Skeletal muscle tissue (tissue), 4 donors: ENCODE measurements around the gene SNRNP25. TPM values are rescaled to one million over a fixed set of nuclear protein-coding genes. Genes with fewer than 3 reads are reported as not detected.
A peak's percentile ranks its signal among the peaks of the same experiment; 100 is the strongest.

Source experiments
- H3K27ac ChIP-seq: one replicate; pipeline ENCODE4 v1.7.0; 2013; ENCODE audit warnings: mild to moderate bottlenecking, low read depth, low read length, inconsistent platforms
- H3K27me3 ChIP-seq, 3 donors: one replicate each; pipeline ENCODE4 v1.7.0; 2013; ENCODE audit warnings: low read length in 3 of 3; ENCODE audit not compliant: control insufficient read depth in 3 of 3, insufficient read depth in 3 of 3
- H3K36me3 ChIP-seq, 3 donors: one replicate each; pipeline ENCODE4 v1.7.0; 2013; ENCODE audit warnings: low read length in 3 of 3; ENCODE audit not compliant: control insufficient read depth in 3 of 3, insufficient read depth in 3 of 3
- H3K4me1 ChIP-seq, 3 donors: one replicate each; pipeline ENCODE4 v1.7.0; 2013; ENCODE audit warnings: low read length in 3 of 3, mild to moderate bottlenecking in 3 of 3; ENCODE audit not compliant: control insufficient read depth in 3 of 3, insufficient read depth in 3 of 3
- H3K4me3 ChIP-seq, 3 donors: one replicate each; pipeline ENCODE4 v1.7.0; 2013; ENCODE audit warnings: low read length in 3 of 3
- H3K9ac ChIP-seq, 3 donors: one replicate each; pipeline ENCODE4 v1.7.0; 2013; ENCODE audit warnings: low read length in 3 of 3, mild to moderate bottlenecking in 3 of 3, moderate library complexity in 2 of 3, low read depth in 1 of 3
- H3K9me3 ChIP-seq, 3 donors: one replicate each; pipeline ENCODE4 v1.7.0; 2013; ENCODE audit warnings: low read length in 3 of 3; ENCODE audit not compliant: control insufficient read depth in 3 of 3
- total RNA-seq: library from RNA; depleted of rRNA; stranded (reverse); fragments of >200 nt; gene quantifications from one replicate; pipeline ENCODE4 v1.2.3, GENCODE V29; 2014
- donor health status: Osteomylitis.

SNRNP25 gene
- total RNA-seq, 1 donor from 2014 or later: 16.2 TPM

GRCh38 chr16:69181-69580 lies 15.6 kb downstream of the SNRNP25 start:
- H3K9me3 ChIP-seq: no peaks in the 10 kb centered on the region
- peaks cover 77 to 94% (median 92%) of the 10 kb centered on the region in 3 donors for H3K4me1 ChIP-seq
- H3K27ac ChIP-seq: no peak overlapping the region
- no peaks in the 10 kb centered on the region for H3K27me3 ChIP-seq
- peak overlapping the region in 2 of 3 donors; percentile 16 to 27 for H3K9ac ChIP-seq
- H3K36me3 ChIP-seq: peaks cover 6 to 8% (median 8%) of the 10 kb centered on the region in 3 donors
- H3K4me3 ChIP-seq: no peak overlapping the region

DNA sequence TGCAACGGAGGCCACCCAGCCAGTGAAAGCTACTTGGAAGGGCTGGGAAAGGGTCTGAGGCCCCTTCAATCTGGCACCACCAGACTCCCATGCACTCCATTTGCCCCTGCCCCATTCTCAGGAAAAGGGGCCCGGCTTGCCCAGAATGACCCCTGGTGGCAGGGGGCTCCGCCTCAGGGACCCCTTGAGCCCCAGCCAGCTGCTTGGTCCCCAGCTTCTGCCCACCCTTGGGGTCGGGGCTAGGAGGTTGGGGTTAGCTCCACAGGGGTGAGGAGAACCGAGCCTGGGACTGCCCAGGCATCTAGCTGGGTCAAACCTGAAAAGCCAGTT lies 17.5 kb downstream of the SNRNP25 start:
- peak overlapping the region; percentile 84 for H3K27ac ChIP-seq
- H3K9ac ChIP-seq: peak overlapping the region; percentile 81 to 87 (median 85)
- H3K27me3 ChIP-seq: no peaks in the 10 kb centered on the region
- H3K36me3 ChIP-seq: no peaks in the 10 kb centered on the region
- peaks cover 84 to 91% (median 88%) of the 10 kb centered on the region in 3 donors for H3K4me1 ChIP-seq
- no peaks in the 10 kb centered on the region for H3K9me3 ChIP-seq
- H3K4me3 ChIP-seq: peak overlapping the region; percentile 71 to 81 (median 78)

GRCh38 chr16:71540-72401 lies 18.1 kb downstream of the SNRNP25 start:
- Histone ChIP-seq H3K4me3 (peak overlapping the region; percentile 71 to 81 (median 78)), H3K4me1 (peaks cover 84 to 91% (median 88%) of the 10 kb centered on the region in 3 donors), H3K9ac (peak overlapping the region; percentile 81 to 87 (median 85)), H3K9me3 (no peaks in the 10 kb centered on the region), H3K27me3 (no peaks in the 10 kb centered on the region), H3K27ac (peak overlapping the region; percentile 84), H3K36me3 (no peaks in the 10 kb centered on the region)

DNA sequence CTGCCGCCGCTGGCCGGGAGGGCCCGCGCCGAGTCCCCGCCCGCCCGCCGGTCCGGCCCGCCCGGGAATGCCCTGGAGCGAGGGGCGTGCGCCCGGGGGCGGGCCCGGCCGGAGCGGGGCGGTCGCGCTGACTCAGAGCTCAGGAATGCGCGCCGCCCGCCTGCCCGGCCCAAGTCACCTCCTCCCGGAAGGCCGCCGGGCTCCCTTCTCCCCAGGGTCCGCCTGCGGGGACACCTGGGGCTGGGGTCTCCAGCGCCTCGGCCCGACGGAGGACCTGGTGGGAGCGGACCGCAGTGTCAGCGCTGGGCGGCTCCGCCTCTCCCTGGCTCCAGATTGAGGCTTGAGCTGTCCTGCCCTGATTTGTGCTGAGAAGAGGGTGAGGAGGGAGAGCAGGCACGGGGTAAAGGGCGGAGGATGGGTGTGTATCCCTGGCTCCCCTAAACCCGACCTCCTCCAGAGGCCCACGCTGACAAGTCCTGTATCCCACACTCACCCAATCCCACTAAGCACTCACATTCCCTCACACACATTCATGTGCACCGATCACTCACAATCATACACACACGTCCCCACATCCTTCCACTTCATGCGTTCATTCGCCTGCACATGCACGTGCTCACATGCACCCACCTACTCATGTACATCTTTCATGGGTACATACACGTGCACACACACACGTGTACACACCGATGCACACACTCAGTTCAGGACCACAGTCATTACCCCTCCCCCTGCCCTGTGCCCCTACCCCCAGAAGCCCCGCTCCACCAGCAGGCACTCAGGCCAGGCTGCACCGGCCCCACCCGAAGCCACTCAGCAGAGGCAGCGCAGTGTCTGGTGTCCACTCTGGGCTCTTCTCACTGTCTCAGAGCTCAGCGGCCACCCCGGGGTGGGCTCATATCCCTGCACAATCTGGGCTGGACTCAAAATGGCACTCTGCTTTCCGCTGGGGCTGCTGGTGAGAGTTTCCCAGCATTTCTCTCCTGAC lies 19.2 kb downstream of the SNRNP25 start, which contains the start of gene RHBDF1:
RHBDF1 (minus strand) TSS at position 71 of the 988 bp plus-strand sequence. CDS start 7,616 bp downstream, outside the sequence.
- H3K4me1 ChIP-seq: peaks cover 83 to 87% (median 87%) of the 10 kb centered on the region in 3 donors
- H3K9me3 ChIP-seq: no peaks in the 10 kb centered on the region
- H3K27ac ChIP-seq: peak within 1 kb of the TSS; percentile 84
- H3K4me3 ChIP-seq: peak within 1 kb of the TSS; percentile 71 to 81 (median 78)
- no peaks in the 10 kb centered on the region for H3K36me3 ChIP-seq
- H3K27me3 ChIP-seq: no peaks in the 10 kb centered on the region
- H3K9ac ChIP-seq: peak within 1 kb of the TSS; percentile 81 to 87 (median 85)

GRCh38 chr16:74051-74746 lies 20.6 kb downstream of the SNRNP25 start:
- Histone ChIP-seq H3K4me3 (no peak overlapping the region), H3K27ac (no peak overlapping the region), H3K36me3 (peaks cover 0 to under 1% (median 0%) of the 10 kb centered on the region in 3 donors), H3K27me3 (no peaks in the 10 kb centered on the region), H3K9me3 (no peaks in the 10 kb centered on the region), H3K4me1 (peaks cover 78 to 83% (median 81%) of the 10 kb centered on the region in 3 donors), H3K9ac (peak overlapping the region in 2 of 3 donors; percentile 14 to 64)

- H3K4me1 ChIP-seq: peaks cover 72 to 83% (median 81%) of the 10 kb centered on the region in 3 donors
- no peak overlapping the region for H3K4me3 ChIP-seq
- H3K9me3 ChIP-seq: no peaks in the 10 kb centered on the region
- no peaks in the 10 kb centered on the region for H3K27me3 ChIP-seq
- H3K9ac ChIP-seq: peak overlapping the region in 1 of 3 donors; percentile 40
- peak overlapping the region; percentile 86 for H3K27ac ChIP-seq
- H3K36me3 ChIP-seq: peaks cover 0 to 7% (median 3%) of the 10 kb centered on the region in 3 donors
Measured at GRCh38 chr16:74747-75334, 21.2 kb downstream of the SNRNP25 start.

DNA sequence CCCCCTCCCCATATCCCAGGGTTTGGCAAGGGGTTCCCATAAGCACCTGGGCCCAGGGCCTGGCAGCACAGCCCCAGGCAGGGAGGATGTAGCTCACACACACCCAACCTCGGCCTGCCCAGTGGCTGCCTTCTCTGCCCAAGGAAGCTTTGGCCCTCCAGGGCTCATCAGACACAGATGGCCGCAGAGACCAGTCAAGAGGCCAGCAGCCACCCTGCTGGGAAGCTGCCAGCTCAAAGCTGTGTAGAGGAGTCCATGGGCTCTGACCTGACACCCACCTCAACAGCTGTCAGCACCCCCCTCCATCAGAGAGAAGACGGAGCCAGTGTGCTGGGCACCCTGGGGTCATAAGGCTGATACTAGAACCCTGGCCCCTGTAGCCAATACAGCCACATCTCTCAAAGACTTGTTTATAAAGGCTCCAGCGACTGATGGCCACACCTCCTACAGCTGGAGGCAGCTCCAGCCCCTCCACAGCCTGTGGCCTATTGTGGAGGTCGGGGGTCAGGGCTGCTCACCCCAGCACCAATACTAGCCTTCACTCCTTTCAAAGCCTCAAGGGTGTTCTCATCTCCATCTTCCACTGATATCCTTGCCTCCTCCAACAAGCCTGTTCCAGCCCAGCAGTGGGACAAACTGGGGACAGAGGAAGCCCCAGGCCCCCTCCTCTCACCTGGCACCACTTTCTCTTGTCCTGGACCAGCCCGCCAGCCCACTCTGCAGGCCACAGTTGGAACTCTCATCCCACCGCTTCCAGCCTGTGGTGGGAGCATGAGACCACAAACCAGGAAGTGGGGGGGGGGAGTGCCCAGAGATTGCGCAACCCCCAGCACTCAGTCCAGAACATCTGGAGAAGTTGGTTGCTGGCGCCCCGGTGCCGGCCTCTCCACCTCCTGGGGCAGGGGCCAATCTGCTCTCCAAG lies 22.2 kb downstream of the SNRNP25 start:
- peaks cover 62 to 75% (median 75%) of the 10 kb centered on the region in 3 donors for H3K4me1 ChIP-seq
- peak overlapping the region in 2 of 3 donors; percentile 33 to 45 for H3K9ac ChIP-seq
- peak overlapping the region; percentile 86 for H3K27ac ChIP-seq
- peaks cover 2 to 15% (median 11%) of the 10 kb centered on the region in 3 donors for H3K36me3 ChIP-seq
- no peaks in the 10 kb centered on the region for H3K9me3 ChIP-seq
- H3K27me3 ChIP-seq: no peaks in the 10 kb centered on the region
- peak overlapping the region in 1 of 3 donors; percentile 91 for H3K4me3 ChIP-seq

- Histone ChIP-seq H3K4me1 (peaks cover 53 to 69% (median 67%) of the 10 kb centered on the region in 3 donors), H3K9ac (peak overlapping the region; percentile 43 to 98 (median 45)), H3K4me3 (peak overlapping the region; percentile 48 to 91 (median 82)), H3K36me3 (peaks cover 4 to 16% (median 11%) of the 10 kb centered on the region in 3 donors), H3K27ac (peak overlapping the region; percentile 86), H3K9me3 (no peaks in the 10 kb centered on the region), H3K27me3 (no peaks in the 10 kb centered on the region)
Measured at GRCh38 chr16:76535-77272, 23.1 kb downstream of the SNRNP25 start.
